MM.1S (cell line): Measurements from ENCODE around the gene CYP46A1.

Source experiments
- DNase-seq: peaks from one replicate; pipeline ENCODE4 v3.0.0-alpha.2; 2015
- H2AFZ ChIP-seq: fragments of 300-600 bp; sonication (generic); 2 replicates; pipeline ENCODE4 v1.6.0; 2016; ENCODE audit warnings: antibody characterized with exemption, low read length
- H3F3A ChIP-seq: fragments of 300-600 bp; sonication (generic); 2 replicates; pipeline ENCODE4 v1.6.1; 2016; ENCODE audit warnings: mild to moderate bottlenecking, antibody characterized with exemption, low read length, moderate library complexity, mixed read lengths; ENCODE audit not compliant: insufficient read depth
- H3K27ac ChIP-seq: fragments of 300-600 bp; sonication (generic); 2 replicates; pipeline ENCODE4 v1.5.1; 2016; ENCODE audit warnings: mild to moderate bottlenecking, low read length
- H3K27me3 ChIP-seq: fragments of 300-600 bp; sonication (generic); replicated peaks from 2 replicates; pipeline ENCODE4 v1.6.0; 2016; ENCODE audit warnings: low read length; ENCODE audit not compliant: insufficient read depth
- H3K36me3 ChIP-seq: fragments of 300-600 bp; sonication (generic); replicated peaks from 2 replicates; pipeline ENCODE4 v1.6.1; 2016; ENCODE audit warnings: mild to moderate bottlenecking, low read length, mixed read lengths; ENCODE audit not compliant: insufficient read depth
- H3K4me1 ChIP-seq: fragments of 300-600 bp; sonication (generic); 2 replicates; pipeline ENCODE4 v1.6.1; 2016; ENCODE audit warnings: low read length, mixed read lengths
- H3K4me2 ChIP-seq: fragments of 300-600 bp; sonication (generic); 2 replicates; pipeline ENCODE4 v1.6.0; 2016; ENCODE audit warnings: low read depth, low read length
- H3K4me3 ChIP-seq: fragments of 300-600 bp; sonication (generic); 2 replicates; pipeline ENCODE4 v1.5.1; 2016; ENCODE audit warnings: low read length, mixed read lengths
- H3K79me2 ChIP-seq: fragments of 300-600 bp; sonication (generic); 2 replicates; pipeline ENCODE4 v1.6.1; 2016; ENCODE audit warnings: mixed run types, low read length, mixed read lengths
- H3K9ac ChIP-seq: fragments of 300-600 bp; sonication (generic); 2 replicates; pipeline ENCODE4 v1.6.1; 2016; ENCODE audit warnings: low read length, mixed read lengths
- H3K9me2 ChIP-seq: fragments of 300-600 bp; sonication (generic); replicated peaks from 2 replicates; pipeline ENCODE4 v1.6.1; 2016; ENCODE audit warnings: mild to moderate bottlenecking, low read length, mixed read lengths; ENCODE audit not compliant: insufficient read depth
- H3K9me3 ChIP-seq: fragments of 300-600 bp; sonication (generic); replicated peaks from 2 replicates; pipeline ENCODE4 v1.6.1; 2016; ENCODE audit warnings: mild to moderate bottlenecking, low read length, mixed read lengths; ENCODE audit not compliant: insufficient read depth
- H4K20me1 ChIP-seq: fragments of 300-600 bp; sonication (generic); 2 replicates; pipeline ENCODE4 v1.6.1; 2016; ENCODE audit warnings: mild to moderate bottlenecking, low read length, moderate library complexity, mixed read lengths; ENCODE audit not compliant: insufficient read depth
- CTCF ChIP-seq: fragments of 300-600 bp; sonication (generic); IDR thresholded peaks from 2 replicates; pipeline ENCODE4 v1.5.1; 2016; ENCODE audit warnings: antibody characterized with exemption, low read length, mixed read lengths
- EZH2 ChIP-seq: fragments of 300-600 bp; sonication (generic); optimal IDR thresholded peaks from 2 replicates; pipeline ENCODE3; 2017; ENCODE audit warnings: low read depth, mild to moderate bottlenecking, antibody characterized with exemption, low read length, mixed read lengths
- EZH2phosphoT487 ChIP-seq: fragments of 300-600 bp; sonication (generic); IDR thresholded peaks from 2 replicates; pipeline ENCODE4 v1.6.1; 2018; ENCODE audit warnings: antibody characterized with exemption, low read length

The CYP46A1 gene

GRCh38 chr14:99736603-99737371 lies 52.7 kb downstream of the CYP46A1 start:
- H3K27ac ChIP-seq: no peak overlapping the region
- no peak overlapping the region for H2AFZ ChIP-seq
- H3F3A ChIP-seq: no peaks in the 10 kb centered on the region
- H3K4me2 ChIP-seq: no peak overlapping the region
- H4K20me1 ChIP-seq: no peaks in the 10 kb centered on the region
- H3K4me3 ChIP-seq: no peak overlapping the region
- H3K79me2 ChIP-seq: no peaks in the 10 kb centered on the region
- no peaks in the 10 kb centered on the region for H3K9me2 ChIP-seq
- no peak for DNase-seq
- no peaks in the 10 kb centered on the region for H3K36me3 ChIP-seq
- no peak overlapping the region for H3K9ac ChIP-seq
- TF ChIP-seq EZH2 (no peak), EZH2phosphoT487 (no peak), CTCF (no peak)
- H3K9me3 ChIP-seq: no peaks in the 10 kb centered on the region
- peaks cover 33% of the 10 kb centered on the region for H3K27me3 ChIP-seq
- no peaks in the 10 kb centered on the region for H3K4me1 ChIP-seq

GRCh38 chr14:99737451-99737951 lies 53.4 kb downstream of the CYP46A1 start:
- Histone ChIP-seq H3K9me3 (no peaks in the 10 kb centered on the region), H3K4me3 (no peak overlapping the region), H3K27ac (no peak overlapping the region), H3K79me2 (no peaks in the 10 kb centered on the region), H3K9me2 (no peaks in the 10 kb centered on the region), H3F3A (no peaks in the 10 kb centered on the region), H3K36me3 (no peaks in the 10 kb centered on the region), H3K4me1 (no peaks in the 10 kb centered on the region), H4K20me1 (no peaks in the 10 kb centered on the region), H3K4me2 (no peak overlapping the region), H3K9ac (no peak overlapping the region), H2AFZ (no peak overlapping the region), H3K27me3 (peaks cover 29% of the 10 kb centered on the region)
- TF ChIP-seq CTCF: no peak
- no peak for TF ChIP-seq EZH2
- TF ChIP-seq EZH2phosphoT487: no peak
- DNase-seq: no peak

DNA sequence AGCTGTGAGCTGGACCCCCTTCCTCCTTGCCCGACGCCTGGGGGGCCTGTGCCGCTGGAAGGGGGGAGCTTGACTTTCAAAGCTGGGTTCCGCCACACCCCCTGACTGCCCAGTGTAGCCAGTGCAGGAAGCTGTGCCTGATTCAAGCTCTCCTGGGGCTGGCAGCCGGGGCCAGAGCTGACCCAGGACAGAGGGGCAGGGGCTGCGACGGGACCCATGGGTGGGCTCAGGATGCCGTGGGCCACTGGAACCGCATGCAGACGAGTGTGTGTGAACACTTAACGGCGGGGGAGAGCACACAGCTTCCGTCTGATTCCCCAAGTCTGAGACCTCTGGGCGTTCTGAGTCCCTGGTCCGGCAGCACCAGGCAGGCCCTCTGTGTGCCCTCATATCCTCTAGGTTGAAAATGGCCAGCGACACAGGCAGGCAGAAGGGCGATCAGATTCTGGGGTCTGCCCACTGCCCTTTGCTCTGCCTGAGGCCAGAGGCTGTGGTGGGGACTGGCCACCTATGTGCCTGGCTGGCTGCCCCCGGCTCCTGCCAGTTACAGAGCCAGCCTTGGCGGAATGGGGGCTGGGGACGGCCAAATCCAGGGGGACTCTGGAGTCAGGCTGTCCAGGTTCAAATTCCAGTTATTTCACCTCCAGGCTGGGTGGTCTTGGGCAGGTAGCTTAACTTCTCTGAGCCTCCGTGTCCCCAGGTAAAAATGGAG lies 54.0 kb downstream of the CYP46A1 start:
- DNase-seq: no peak
- no peak overlapping the region for H3K9ac ChIP-seq
- TF ChIP-seq CTCF: no peak
- no peak overlapping the region for H2AFZ ChIP-seq
- H3K79me2 ChIP-seq: no peaks in the 10 kb centered on the region
- H3K27ac ChIP-seq: no peak overlapping the region
- H3F3A ChIP-seq: no peaks in the 10 kb centered on the region
- peaks cover 29% of the 10 kb centered on the region for H3K27me3 ChIP-seq
- H4K20me1 ChIP-seq: no peaks in the 10 kb centered on the region
- no peaks in the 10 kb centered on the region for H3K9me2 ChIP-seq
- no peaks in the 10 kb centered on the region for H3K9me3 ChIP-seq
- H3K4me3 ChIP-seq: no peak overlapping the region
- no peaks in the 10 kb centered on the region for H3K4me1 ChIP-seq
- H3K36me3 ChIP-seq: no peaks in the 10 kb centered on the region
- H3K4me2 ChIP-seq: no peak overlapping the region
